Erythroblast (primary cell): Measurements from ENCODE around the gene TMEM86B.
"Not testable (repeated sequence)": the region's sequence is repeated elsewhere in the genome, so short reads cannot be mapped to it uniquely, and the experiment has no call there.

ENCODE experiments used
- GATA1 ChIP-seq: IDR thresholded peaks from 2 replicates; pipeline ENCODE4 v1.6.1; 2011; ENCODE audit warnings: low read depth, mild to moderate bottlenecking, control low read depth, low read length, moderate library complexity
- POLR2A ChIP-seq: IDR thresholded peaks from 2 replicates; pipeline ENCODE4 v1.6.1; 2011; ENCODE audit warnings: mild to moderate bottlenecking, low read length

DNA sequence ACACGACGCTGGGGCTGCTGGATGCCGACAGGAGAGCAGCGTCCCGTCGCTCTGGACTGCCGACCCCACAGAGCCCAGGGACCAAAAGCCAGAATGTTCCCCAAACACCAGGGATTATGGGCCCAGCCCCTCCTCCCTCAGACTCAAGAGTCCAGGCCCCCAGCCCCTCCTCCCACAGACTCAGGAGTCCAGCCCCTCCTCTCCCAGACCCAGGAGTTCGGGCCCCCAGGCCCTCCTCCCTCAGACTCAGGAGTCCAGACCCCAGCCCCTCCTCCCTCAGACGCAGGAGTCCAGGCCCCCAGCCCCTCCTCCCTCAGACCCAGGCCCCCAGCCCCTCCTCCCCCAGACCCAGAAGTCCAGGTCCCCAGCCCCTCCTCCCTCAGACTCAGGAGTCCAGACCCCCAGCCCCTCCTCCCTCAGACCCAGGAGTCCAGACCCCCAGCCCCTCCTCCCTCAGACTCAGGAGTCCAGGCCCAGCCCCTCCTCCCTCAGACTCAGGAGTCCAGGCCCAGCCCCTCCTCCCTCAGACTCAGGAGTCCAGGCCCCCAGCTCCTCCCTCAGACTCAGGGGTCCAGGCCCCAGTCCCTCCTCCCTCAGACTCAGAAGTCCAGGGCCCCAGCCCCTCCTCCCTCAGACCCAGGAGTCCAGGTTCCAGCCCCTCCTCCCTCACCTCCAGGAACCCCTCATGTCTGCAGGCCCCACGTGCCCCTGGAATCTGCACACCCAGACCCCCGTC is 3.7 kb downstream of the TMEM86B start:
- TF ChIP-seq POLR2A, GATA1: not testable (repeated sequence)
